ENCODE measurements around the gene TNFRSF12A.

The TNFRSF12A gene

DNA sequence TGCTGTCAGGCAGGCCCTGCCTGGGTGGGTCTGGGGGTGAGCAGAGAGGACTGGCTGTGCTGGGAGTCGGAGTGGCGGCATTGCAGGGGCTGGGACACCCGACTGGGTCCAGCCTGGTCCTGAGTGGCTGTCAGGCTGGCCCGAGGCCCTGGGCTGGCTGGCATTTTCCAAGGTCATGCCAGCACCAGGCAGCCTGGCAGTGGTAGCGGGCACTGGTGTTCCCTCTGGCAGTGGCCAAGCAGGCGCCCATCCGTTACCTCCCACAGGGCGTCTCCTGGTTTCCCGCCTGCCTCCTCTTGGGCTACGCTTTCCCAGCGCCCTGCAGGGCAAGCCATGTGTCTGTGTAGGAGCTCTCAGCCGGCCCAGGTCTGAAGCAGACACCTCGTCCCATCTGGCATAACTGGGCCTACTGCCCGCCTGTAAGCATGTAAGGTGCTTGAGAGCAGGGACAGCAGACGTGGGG, 34.2 kb upstream of the TNFRSF12A start:
- in situ Hi-C loops (cut with MboI; ENCODE audit: low sequenced_read_pairs) = no loop called here

DNA sequence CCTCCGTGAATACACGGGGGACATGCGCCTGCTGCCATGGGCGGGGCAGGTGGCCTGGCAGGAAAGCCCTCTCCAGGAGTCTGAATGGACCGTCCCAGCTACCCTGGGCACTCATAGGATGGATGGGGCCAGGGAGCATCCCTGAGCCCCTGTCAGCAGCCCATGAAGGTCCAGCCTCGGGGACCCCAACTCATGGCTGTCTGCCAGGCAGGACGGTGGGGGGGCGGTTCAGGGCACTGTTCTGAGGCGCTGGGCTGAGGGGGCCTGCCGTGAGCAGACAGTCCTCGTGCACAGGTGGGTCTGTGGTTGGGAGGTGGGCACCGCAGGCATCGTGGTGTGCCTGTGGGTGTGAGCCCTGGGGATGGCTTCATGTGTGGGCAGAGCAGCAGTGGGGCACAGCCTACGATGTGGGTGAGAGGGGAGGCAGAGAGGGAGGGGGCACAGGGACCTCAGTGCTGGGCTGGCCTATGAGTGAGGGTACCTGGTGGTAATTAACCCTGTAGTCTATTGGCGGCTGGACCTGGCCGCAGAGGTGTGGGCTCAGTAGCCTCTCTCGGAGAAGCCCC, 33.5 kb upstream of the TNFRSF12A start:
- in situ Hi-C loops (cut with MboI; ENCODE audit: low sequenced_read_pairs) = no loop called here

- in situ Hi-C loops (cut with MboI; ENCODE audit: low sequenced_read_pairs) = no loop called here
These were observed 32.9 kb upstream of the TNFRSF12A start for GRCh38 chr16:2987286-2987685.

DNA sequence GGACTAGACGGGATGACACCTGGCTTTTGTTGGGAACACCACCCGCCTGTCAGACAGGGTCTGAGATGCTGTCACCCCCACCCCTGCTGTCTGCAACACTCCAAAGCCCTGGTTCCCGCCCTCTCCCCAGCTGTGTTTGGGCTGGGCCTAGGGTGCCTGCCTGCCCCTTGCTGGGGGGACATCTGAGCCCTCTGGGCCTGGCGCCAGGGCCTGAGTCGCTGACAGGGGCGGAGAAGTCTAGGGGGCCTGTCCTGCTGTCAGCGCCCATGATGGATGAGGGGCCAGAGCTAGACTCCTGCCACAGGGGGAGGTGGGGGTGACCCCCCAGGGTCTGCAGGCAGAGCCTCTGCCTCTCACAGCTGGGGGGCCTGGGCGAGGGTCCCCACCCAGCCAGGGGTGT, 32.3 kb upstream of the TNFRSF12A start:
- in situ Hi-C loops (cut with MboI; ENCODE audit: low sequenced_read_pairs) = no loop called here

DNA sequence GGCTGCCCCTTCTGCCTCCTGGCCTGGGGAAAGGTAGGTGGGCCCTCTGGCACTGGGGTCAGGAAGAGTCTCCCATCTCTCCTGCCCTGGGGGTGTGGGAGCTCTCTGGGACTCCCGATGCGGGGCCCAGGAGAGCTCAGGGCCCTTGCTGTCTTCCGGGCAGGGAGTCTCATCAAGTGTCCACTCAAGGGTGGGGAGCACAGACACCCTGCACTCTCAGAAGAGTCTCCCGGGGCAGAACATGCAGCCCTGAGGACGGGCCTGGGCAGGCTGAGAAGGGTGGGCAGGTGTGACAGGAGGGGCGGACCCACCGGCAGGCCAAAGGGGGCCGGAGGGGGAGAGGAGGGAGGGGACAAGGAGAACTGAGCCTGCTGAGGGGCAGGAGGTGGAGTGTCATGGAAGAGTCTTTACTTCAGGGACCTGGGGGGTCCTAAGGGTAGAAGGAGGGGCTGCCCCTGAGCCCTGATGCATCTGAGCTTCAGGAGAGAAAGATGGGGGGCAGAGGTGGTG, 31.5 kb upstream of the TNFRSF12A start:
- in situ Hi-C loops (cut with MboI; ENCODE audit: low sequenced_read_pairs) = no loop called here

- in situ Hi-C loops (cut with MboI; ENCODE audit: low sequenced_read_pairs) = no loop called here
These were observed 29.3 kb upstream of the TNFRSF12A start for GRCh38 chr16:2990891-2991290.

DNA sequence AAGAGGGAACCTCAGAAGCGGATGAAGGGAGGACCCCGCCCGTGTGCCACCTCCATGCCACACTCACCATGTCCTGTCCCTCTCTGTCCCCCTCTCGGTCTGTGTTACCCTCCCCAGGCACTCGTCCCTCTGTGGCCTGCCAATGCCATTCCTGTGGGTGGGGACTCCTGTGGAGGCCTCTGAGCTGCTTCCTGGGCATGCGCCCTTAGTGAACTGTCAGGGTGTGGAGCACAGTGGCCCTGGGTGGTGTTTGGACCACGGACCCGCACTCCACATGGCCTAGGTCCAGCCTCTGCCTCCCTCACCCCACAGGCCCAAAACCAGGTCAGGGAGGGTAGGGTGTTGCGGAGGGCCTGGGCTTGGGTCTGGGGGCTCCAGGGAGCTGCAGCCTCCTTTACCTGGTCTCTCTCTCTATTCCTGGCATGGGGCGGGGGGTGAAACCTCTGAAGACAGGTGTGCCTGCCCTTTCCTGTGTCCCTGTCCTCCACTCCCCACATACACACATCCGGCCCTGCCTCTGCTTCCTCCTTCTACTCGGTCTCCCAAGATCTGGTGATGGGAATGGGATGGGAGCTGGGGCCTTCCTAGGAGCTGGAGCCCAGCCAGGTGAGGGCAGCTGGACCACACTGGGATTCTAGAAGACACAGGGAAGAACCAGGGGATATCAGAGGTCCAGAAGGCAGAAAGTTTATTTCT, 28.5 kb upstream of the TNFRSF12A start:
- in situ Hi-C loops (cut with MboI; ENCODE audit: low sequenced_read_pairs) = no loop called here

- in situ Hi-C loops (cut with MboI; ENCODE audit: low sequenced_read_pairs) = no loop called here
These were observed 27.6 kb upstream of the TNFRSF12A start for GRCh38 chr16:2992383-2993081.

GRCh38 chr16:2996298-2996697, 23.9 kb upstream of the TNFRSF12A start:
- in situ Hi-C loops (cut with MboI; ENCODE audit: low sequenced_read_pairs) = no loop called here

DNA sequence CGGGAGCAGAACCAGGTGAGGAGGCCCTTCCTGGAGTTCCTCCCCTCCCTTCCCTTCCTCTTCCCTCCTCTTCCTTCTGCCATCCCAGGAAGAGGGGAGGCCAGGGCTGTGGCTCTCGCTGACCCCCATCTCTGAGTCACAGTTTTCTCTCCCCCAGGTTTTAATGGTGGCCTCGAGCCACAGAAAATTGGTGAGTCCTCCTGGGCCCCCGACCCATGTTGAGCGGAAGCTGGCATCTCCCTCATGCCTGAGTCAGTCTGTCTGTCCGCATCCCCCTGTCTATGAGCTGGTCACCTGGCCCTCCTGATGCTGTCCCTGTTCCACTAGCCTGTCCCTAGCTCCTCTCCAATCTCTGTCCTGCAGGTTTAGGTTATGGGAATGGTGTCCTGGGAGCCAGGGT, 20.2 kb upstream of the TNFRSF12A start:
- in situ Hi-C loops (cut with MboI; ENCODE audit: low sequenced_read_pairs) = no loop called here

- in situ Hi-C loops (cut with MboI; ENCODE audit: low sequenced_read_pairs) = no loop called here
These were observed 19.6 kb upstream of the TNFRSF12A start for GRCh38 chr16:3000540-3000939.

DNA sequence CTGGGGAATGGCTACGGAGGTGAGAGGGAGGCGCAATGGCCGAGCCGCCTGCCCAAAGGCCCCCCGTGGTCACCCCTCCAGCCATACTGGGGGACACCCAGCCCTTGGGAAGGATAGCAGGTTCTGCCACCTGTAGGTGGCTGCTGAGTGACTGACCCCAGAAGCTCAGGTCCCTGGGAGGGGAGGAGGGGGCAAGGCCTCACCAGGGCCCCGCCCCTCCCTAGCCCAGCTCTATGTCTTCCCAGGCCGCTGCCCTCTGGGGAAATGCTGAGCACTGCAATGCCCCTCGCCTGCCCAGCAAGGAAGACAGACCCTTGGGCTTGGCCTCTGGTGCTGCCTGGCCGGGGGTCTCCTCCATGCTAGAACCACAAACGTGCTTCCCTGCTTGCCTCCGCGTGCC, 18.9 kb upstream of the TNFRSF12A start:
- in situ Hi-C loops (cut with MboI; ENCODE audit: low sequenced_read_pairs) = no loop called here

DNA sequence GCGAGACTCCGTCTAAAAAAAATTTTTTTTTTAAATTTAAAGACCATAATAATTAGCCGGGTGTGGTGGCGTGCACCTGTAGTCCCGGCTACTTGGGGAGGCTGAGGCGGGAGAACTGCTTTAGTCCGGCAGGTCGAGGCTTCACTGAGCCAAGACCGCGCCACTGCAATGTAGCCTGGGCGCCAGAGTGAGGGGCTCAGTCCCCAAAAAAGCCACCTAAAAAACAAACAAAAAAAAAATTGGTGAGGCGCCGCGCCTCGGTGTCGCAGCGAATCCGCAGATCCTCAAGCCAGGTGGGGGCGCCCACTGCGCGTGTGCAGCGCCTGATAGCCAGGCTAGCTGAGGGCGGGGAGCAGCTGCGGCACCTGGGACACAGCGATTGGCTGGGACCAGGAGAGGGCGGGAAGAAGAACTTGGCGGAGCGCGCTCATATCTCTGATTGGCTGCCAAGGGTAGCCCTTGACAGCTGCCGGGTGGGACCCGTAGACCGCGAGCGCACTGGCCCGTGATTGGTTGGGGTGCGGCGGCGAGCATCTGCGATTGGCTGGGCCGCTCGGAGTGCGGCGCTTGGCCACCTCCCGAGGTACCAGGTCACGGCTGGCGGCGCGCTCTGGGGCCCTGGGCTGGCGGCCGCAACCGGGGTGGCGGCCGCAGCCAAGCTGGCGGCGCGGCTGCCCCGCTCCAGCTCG, 16.4 kb upstream of the TNFRSF12A start:
- in situ Hi-C loops (cut with MboI; ENCODE audit: low sequenced_read_pairs) = no loop called here

GRCh38 chr16:3004319-3004718, 15.8 kb upstream of the TNFRSF12A start:
- in situ Hi-C loops (cut with MboI; ENCODE audit: low sequenced_read_pairs) = no loop called here

DNA sequence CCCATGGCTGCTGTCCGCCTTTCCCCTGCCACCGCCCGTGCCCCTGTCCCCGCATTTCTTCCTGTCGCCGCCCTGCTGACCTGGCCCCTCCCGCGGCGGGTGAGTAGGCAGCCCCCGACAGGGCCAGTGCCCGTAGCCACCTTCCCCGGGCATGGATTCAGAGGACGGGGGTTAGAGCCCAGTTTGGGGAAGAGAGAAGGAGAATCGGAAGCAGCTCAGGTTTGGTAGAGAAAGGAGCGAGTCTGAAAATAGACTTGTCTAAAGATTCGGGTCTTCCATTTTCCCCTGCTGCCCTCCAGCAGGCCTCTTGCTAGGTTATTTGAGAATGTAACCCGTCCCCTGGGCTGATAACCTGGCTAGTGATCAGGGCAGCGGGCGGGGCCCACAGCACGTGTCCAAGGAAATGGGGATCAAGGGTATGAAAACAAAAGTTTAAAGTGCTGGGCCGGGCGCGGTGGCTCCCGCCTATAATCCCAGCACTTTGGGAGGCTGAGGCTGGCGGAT, 15.3 kb upstream of the TNFRSF12A start:
- in situ Hi-C loops (cut with MboI; ENCODE audit: low sequenced_read_pairs) = no loop called here

DNA sequence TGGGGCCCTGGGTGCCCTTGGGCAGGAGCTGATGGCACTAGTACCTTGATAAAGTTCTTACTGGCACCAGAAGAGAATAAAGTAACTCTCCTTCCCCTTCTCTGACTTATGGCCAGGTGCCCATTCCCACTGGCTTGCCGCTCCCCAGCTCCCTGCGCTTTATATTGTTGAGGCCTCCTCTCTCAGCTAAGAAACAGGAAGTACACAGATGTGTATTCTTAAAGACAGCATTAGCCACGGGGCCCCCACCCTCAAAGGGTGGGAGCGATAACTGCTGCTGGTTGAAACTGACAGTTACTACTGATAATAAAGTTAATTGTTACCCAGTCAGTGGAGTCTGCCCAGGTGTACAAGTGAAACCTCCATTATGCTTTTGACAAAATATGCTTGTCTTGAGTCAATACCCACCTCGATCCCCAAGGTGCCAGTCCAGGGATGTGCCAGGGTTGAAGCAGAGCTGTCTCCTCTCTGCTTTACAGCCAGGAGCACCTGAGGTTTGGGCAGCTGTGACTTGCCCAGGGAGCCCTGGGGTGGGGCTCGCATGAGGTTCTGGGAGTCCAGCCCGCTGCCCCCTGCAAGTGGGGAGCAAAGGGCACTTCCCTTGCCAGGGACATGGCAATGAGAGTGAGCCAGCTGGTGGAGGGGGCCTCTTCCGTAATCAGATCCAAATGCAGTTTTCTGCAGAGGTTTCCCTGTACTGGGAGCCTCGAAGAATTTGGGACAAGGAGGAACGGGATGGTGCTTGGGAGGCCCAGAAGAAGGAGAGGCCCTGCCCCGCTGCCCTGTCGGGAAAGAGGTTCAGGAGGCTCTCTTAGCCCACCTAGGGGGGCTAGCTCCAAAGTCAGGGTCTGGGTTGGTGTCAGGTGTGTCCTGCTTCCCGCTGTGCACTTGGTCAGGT, 12.9 kb upstream of the TNFRSF12A start:
- in situ Hi-C loops (cut with MboI; ENCODE audit: low sequenced_read_pairs) = no loop called here

GRCh38 chr16:3007957-3008689, 12.0 kb upstream of the TNFRSF12A start:
- in situ Hi-C loops (cut with MboI; ENCODE audit: low sequenced_read_pairs) = no loop called here

DNA sequence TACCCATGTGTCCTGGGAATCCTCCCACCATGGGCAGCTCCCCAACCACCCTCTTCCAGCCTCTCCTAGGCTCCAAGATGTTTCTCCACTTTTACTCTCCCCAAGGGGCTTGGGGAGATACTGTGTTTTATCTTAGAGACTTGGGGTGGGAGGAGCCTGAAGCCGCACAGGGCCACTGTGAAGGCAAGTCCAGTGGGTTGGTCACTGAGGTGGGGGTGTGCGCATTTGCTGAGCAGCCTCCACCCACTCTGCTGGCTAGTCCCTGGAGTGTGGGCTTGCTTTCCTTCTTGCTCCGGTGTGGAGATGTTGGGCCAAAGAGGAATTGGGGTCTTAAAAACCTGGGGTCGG, 11.5 kb upstream of the TNFRSF12A start:
- in situ Hi-C loops (cut with MboI; ENCODE audit: low sequenced_read_pairs) = no loop called here

DNA sequence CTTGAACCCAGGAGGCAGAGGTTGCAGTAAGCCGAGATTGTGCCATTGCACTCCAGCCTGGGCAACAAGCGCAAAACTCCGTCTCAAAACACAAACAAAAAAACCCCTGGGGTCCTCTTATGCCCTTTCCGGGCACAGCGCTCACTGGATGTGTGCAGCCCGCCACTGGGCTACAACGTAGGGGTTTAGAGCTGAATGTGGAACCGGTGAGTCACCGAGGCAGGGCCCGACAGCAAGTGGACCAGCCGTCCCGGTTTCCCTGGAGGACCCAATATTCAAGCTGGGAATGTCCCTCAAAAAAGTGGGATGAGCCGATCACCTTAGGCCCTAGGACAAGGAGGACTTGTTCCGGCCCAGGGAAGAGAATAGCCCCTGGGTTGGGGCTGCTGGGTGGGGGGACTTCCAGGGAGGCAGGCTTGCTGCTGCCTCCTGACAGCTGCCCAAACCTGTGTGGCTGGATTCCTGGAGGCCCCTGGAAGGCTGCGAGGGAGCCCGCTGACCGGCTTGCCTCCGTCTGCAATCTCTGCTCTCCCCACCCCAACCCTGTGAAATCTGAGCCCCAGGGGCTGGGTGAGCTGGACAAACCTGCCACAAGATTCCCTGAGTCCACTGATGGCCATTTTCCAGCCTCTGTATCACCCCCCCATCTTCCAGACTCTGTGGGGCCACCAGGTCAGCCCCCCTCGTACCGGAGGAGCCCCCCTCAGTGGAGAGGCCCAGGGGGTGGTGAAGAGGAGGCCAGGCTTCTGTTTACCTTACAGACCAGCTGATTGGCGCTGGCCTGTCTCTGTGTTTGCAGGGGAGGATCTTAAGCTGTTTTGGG, 10.4 kb upstream of the TNFRSF12A start:
- in situ Hi-C loops (cut with MboI; ENCODE audit: low sequenced_read_pairs) = no loop called here
